Neuron (in vitro differentiated cells): ENCODE data around the gene DCTN3.
A peak's percentile ranks its signal among the peaks of the same experiment; 100 is the strongest.

Experiments
- H2AFZ ChIP-seq: one replicate; pipeline ENCODE4 v1.6.1; 2013; ENCODE audit warnings: low read depth, mild to moderate bottlenecking, inconsistent platforms, low read length, moderate library complexity
- H3K27me3 ChIP-seq: one replicate; pipeline ENCODE4 v1.6.1; 2013; ENCODE audit warnings: low read length; ENCODE audit not compliant: insufficient read depth
- H3K36me3 ChIP-seq: one replicate; pipeline ENCODE4 v1.6.1; 2013; ENCODE audit warnings: low read length; ENCODE audit not compliant: insufficient read depth
- H3K4me1 ChIP-seq: one replicate; pipeline ENCODE4 v1.6.1; 2013; ENCODE audit warnings: low read length; ENCODE audit not compliant: insufficient read depth
- H3K4me3 ChIP-seq: 2 replicates; pipeline ENCODE4 v1.5.1; 2013; ENCODE audit warnings: mild to moderate bottlenecking, low read length, moderate library complexity
- H3K9me3 ChIP-seq: one replicate; pipeline ENCODE4 v1.6.1; 2013; ENCODE audit warnings: low read length

Gene DCTN3

DNA sequence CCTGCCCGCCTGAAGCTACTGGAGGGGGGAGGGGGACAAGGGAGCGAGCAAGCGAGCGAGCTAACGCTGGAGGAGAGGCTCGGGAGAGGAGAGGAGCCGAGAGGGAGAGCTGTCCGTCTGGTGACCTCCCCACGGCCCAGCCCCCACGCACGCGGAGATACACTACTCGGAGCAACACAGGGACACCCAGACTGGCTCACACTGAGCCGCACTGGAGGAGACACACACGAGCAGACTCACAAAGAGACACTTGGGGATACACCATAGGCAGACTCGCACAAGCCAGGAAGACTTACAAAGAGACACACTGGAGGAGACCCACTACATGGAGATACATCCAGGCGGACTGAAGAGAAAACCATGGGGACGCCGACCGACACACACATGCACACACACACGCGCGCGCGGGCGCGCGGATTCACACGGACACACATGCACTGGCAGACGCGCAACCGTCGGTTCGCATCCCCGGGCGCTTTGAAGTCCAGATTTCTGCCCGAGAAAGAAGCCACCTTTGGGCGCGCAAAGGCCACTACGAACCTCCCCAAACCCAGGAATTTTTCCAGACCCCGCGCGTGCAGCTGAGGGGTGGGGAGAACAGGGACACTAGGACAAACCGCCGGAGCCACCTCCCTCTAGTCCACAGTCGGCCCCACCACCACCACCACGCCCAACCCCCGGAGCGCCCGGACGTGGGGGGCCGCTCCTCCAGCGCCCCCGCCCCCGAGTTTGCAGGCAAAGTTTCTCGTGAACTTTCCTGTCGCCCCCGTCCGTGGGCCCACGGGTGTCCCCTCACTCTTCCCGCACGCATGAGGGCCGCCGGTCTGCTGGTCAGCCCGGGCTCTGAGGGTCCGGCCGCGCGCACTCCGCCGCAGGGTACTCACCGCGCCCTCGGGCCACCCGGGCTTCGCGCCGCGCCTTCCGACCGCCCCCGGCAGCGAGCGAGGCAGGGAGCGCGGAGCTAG is 31.3 kb downstream of the DCTN3 start:
- Histone ChIP-seq H3K36me3 (peaks cover 4% of the 10 kb centered on the region), H3K9me3 (no peaks in the 10 kb centered on the region), H3K4me3 (peak overlapping the region; percentile 61), H3K4me1 (peaks cover 64% of the 10 kb centered on the region), H3K27me3 (peaks cover 9% of the 10 kb centered on the region), H2AFZ (no peak overlapping the region)

DNA sequence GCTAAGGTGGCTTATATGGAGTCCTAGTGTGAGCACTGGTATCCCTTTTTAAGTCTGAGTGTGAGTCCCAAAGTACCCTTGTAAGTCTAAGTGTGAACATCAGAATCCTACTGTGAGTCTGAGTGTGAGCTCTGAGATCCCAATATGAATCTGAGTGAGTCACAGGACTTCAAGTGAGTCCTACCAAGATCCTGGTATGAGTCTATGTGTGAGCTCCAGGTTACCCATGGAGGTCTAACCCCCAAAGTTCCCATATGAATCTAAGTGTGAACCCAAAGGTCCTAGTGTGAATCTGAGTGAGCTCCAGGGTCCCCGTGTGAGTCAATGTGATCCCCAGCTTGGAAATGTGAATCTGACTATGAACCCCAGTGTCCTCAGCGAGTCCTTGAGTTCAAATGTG is 33.0 kb downstream of the DCTN3 start:
- Histone ChIP-seq H3K36me3 (peaks cover 4% of the 10 kb centered on the region), H2AFZ (no peak overlapping the region), H3K4me3 (peak overlapping the region; percentile 61), H3K9me3 (no peaks in the 10 kb centered on the region), H3K27me3 (peaks cover 3% of the 10 kb centered on the region), H3K4me1 (peaks cover 69% of the 10 kb centered on the region)

DNA sequence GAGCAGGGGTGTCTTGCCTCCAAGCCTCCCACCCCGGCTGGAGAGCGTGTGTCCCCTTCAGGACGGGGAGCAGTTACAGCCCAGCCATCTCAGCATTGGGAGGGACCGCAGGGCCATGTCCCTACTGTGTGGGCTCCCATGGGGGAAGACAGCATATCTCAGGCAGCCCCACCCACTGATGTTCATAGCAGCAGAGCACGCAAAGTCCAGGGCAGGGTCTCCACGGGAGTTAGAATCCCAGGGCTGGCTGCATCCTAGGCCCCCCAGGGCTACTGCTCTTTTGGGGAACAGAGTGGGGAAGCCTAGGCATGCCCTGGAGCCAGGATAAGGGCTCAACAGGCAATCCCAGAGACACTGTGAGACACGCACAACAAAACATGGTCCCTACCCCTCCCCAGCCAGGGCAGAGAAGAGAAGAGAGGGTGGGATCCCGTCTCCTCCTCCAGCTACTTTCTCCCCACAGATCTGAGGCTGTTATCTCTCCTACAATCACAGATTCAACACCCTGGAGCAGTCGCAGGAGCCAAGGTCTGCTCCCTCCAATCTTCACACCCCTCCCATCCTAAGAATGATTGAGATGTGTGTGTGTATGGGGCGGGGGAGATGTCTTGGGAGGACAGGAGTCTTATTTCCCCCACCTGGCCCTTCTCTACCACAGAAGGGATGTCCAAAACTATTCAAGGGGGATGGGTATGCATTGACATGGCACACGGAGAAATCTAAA is 34.2 kb downstream of the DCTN3 start:
- peaks cover 75% of the 10 kb centered on the region for H3K4me1 ChIP-seq
- no peaks in the 10 kb centered on the region for H3K9me3 ChIP-seq
- H3K27me3 ChIP-seq: no peaks in the 10 kb centered on the region
- H3K36me3 ChIP-seq: peaks cover 4% of the 10 kb centered on the region
- H3K4me3 ChIP-seq: no peak overlapping the region
- no peak overlapping the region for H2AFZ ChIP-seq

DNA sequence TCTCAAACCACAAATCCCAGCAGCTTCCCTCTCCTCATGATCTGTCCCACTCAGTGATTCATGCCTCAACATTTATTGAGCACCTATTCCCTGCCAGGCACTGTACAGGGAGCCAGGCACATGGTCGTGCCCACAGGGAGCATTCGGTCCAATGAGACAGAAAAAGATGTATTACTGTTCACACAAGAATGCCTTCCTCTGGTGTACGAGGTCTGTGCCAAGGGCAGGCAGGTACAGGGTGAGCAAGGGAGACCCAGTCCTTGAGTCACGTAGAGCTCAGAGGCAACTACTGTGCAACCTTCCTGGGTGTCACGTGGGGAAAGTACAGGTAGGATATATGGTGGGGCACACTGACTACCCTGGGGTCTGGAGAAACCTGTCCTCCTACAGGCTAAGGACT is 35.3 kb downstream of the DCTN3 start:
- Histone ChIP-seq H3K4me1 (peaks cover 76% of the 10 kb centered on the region), H3K4me3 (no peak overlapping the region), H3K27me3 (no peaks in the 10 kb centered on the region), H3K9me3 (no peaks in the 10 kb centered on the region), H3K36me3 (peaks cover 4% of the 10 kb centered on the region), H2AFZ (no peak overlapping the region)

DNA sequence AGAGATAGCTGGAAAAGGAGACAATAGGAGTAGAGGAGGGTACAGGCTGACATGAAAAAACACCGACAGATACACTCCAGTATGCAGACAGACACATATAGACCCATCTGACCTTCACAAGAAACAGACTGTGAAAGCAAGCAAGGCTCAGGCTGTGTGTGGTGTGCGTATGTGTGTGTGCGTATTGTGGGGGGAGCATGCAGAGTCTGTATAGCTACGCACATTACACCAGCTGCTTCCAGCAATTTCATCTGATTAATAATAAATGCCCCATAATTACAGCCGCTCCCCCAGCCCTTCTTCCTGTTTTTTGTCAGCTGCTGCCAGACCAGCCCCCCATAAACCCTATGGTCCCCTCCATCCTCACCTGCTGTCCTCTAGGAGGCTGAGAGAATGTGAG is 37.5 kb downstream of the DCTN3 start:
- no peak overlapping the region for H3K4me3 ChIP-seq
- H3K27me3 ChIP-seq: no peaks in the 10 kb centered on the region
- peaks cover 85% of the 10 kb centered on the region for H3K4me1 ChIP-seq
- no peak overlapping the region for H2AFZ ChIP-seq
- H3K9me3 ChIP-seq: no peaks in the 10 kb centered on the region
- peaks cover 4% of the 10 kb centered on the region for H3K36me3 ChIP-seq

DNA sequence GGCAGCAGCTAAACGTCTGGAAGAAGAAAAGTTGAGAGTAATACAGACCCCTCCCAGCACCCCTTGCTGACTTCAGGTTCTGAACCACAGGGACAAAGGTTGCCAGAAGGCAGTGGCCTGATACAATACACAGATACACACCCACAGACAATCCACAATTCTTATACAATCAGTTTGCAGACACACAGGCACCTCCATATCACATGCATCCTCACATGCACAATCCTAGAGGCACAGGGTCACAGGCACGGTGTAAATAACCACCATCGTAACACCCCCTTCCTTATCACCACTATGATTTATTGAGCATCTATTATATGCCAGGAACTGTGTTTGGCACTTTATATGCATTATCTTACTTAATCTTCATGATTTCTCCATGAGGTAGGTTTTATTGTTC is 39.0 kb downstream of the DCTN3 start:
- no peak overlapping the region for H3K4me3 ChIP-seq
- no peaks in the 10 kb centered on the region for H3K9me3 ChIP-seq
- peaks cover 84% of the 10 kb centered on the region for H3K4me1 ChIP-seq
- H3K36me3 ChIP-seq: peaks cover 3% of the 10 kb centered on the region
- H3K27me3 ChIP-seq: no peaks in the 10 kb centered on the region
- no peak overlapping the region for H2AFZ ChIP-seq

DNA sequence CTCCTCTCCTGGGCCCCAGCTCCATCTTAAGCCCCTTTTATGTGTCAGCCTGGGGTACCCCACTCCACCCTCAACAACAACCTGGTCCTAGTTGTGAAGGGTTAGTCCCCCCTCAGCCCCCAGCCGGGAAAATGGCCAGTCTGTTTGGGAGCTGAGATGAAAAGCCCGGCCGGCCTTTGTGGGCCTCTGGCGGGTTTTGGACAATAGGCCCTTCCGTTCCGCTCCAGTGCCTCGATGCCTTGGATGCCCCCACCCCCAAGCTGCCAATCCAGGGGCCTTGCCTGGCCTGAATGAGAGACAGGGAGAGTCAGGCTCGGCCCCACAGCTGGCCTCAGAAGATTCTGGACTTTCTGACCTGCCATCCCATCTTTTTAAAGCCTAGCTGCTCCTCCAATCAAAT is 39.9 kb downstream of the DCTN3 start:
- Histone ChIP-seq H3K4me1 (peaks cover 83% of the 10 kb centered on the region), H2AFZ (no peak overlapping the region), H3K4me3 (no peak overlapping the region), H3K9me3 (no peaks in the 10 kb centered on the region), H3K36me3 (peaks cover 6% of the 10 kb centered on the region), H3K27me3 (no peaks in the 10 kb centered on the region)

DNA sequence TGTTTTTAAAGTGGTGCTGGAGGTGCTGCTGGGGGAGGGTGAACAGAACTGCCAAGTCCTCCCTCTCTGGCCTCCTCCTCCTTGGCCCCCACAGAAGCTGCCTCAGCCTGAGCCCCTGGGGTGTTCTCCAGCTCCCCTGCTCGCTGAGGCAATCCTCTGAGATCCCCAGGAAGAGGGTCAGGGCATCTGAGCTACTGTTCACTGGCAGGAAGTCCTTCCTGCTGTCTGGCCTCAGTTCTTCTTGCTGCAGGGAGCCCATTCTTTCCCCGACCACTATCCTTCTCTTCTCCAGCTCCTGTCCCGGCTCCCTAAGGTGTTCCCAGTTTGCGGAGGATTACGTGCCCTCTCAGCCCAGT is 40.5 kb downstream of the DCTN3 start:
- Histone ChIP-seq H3K9me3 (no peaks in the 10 kb centered on the region), H3K36me3 (peaks cover 7% of the 10 kb centered on the region), H2AFZ (no peak overlapping the region), H3K27me3 (no peaks in the 10 kb centered on the region), H3K4me1 (peaks cover 85% of the 10 kb centered on the region), H3K4me3 (peak overlapping the region; percentile 9)

DNA sequence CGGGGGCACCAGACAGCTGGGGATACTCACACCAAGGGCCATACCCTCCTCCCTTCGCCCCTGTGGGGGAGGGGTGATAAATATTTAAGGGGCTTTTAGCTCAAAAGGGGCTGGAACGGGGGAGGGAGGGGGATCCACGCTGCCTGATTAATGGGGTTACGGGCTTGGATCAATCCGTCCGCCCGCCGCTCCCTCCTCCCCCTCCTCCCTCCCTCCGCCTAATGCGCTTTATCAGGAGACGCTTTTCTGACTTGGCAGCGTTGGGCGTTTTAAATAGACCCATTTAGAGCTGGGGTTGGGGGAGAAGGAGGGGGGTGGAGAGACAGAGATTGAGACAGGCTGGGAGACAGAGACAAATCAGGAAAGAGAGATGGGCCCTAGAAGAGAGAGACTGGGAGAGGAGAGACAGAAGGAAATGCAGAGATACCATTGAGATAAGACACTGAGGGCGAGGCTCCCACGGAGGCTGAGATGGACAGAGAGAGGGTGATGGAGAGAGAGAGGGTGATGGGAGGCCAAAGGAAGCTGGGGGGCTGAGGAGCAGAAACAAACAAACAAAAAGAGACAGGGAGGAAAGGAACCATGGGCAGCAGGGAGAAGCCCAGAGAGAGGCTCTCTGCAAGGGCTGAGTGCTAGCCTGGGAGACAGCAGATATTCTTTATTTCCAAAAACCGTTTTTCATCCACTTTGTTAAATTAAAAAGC is 41.0 kb downstream of the DCTN3 start:
- Histone ChIP-seq H3K4me3 (peak overlapping the region; percentile 41), H3K27me3 (no peaks in the 10 kb centered on the region), H3K36me3 (peaks cover 12% of the 10 kb centered on the region), H3K4me1 (peaks cover 85% of the 10 kb centered on the region), H3K9me3 (no peaks in the 10 kb centered on the region), H2AFZ (no peak overlapping the region)

DNA sequence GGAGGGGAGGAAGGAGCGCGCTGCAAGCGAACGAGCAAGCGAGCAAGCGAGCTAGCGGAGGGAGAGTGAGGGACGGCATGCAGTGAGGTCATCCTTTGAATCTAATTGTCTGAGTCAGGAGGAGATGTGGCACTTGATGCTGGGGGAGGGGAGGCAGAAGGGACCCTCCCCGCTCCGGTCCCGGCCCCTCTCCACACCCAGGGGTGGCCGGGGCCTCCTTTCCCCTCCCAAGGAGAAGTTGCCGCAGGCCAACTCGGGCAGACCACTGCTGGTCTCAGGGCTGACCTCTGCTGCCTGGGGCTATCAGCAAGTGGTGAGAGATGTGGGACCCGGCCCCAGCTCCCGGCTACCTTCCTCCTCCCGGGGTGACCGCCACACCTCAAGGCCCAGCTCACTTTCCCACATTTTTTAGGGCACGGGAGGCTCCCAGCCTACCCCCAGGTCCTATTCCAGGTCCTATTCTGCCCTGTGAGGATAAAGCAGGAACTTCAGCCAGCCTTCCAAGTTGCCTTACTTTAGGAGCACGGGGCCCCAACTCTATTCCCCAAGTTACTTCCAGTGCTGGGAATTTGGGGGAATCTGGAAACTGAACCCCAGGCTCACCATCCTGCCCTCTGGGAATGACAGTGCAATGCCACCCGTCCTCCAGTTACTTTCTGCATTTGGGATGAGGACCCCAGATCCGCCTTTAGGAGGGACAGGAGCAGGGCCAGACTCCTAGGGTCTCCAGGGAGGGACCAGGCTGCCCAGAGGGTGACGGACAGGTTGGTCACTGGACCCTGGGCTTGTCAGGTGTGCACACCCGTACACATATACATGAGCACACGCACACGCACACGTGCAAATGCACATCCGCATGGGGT is 41.8 kb downstream of the DCTN3 start:
- Histone ChIP-seq H3K4me1 (peaks cover 81% of the 10 kb centered on the region), H3K9me3 (no peaks in the 10 kb centered on the region), H2AFZ (no peak overlapping the region), H3K36me3 (peaks cover 15% of the 10 kb centered on the region), H3K4me3 (peak overlapping the region; percentile 41), H3K27me3 (no peaks in the 10 kb centered on the region)

DNA sequence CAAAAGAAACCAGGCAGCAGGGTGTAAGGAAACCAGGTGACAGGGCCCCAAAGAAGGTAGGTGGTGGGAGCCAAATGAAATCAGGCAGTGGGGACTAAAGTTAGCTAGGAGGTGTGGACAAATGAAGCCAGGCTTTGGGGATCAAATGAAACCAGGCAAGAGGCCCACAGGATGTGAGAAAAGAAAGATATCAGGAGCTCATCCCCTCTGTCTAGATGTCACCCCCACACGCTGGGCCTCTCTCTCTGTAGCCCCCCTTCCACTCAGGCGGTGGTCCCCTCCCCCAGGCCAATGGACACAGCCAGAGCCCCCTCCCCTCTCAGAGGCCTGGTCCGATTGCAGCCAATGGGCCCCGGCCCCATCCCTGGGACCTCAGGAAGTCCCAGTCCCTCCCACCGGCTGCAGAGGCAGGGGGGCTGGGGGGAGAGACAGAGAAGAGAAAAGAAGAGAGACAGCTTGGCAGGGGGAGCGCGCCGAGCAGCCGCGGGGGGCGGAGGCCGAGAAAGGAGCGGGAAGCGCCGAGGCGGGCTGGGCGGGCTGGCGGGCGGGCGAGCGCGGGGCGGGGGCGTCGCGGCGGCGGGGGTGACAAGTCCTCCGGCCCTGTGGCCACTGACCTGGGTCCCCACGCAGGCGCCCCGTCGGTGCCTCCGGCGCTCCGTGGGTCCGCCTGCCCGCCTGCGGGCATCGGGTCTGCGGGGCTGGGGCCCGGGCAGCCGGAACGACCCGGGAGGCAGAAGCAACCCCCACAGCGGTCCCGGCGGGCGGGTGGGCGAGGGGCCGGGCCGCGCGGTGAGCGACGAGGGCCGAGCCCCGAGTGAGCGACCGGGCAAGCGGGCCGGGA is 42.7 kb downstream of the DCTN3 start:
- Histone ChIP-seq H3K4me1 (peaks cover 74% of the 10 kb centered on the region), H3K4me3 (peak overlapping the region; percentile 41), H2AFZ (no peak overlapping the region), H3K36me3 (peaks cover 20% of the 10 kb centered on the region), H3K9me3 (no peaks in the 10 kb centered on the region), H3K27me3 (no peaks in the 10 kb centered on the region)
